ENCODE results near the gene RNPEPL1.
A peak's percentile ranks its signal among the peaks of the same experiment; 100 is the strongest.
"Not testable (repeated sequence)": the region's sequence is repeated elsewhere in the genome, so short reads cannot be mapped to it uniquely, and the experiment has no call there.

RNPEPL1 gene

GRCh38 chr2:240567872-240568677 is at the start of gene RNPEPL1:
RNPEPL1 (plus strand) TSS chr2:240568484; CDS start chr2:240568587, 103 bp downstream.
- no peak for TF ChIP-seq CTCF (IDR thresholded peaks at IDR 0.05; ENCODE audit: low read length, missing control alignments)
- no peak for DNase-seq (ENCODE audit: low read depth)
- peak within 1 kb of the TSS; percentile 62 for H3K4me3 ChIP-seq (replicated peaks; ENCODE audit: low read depth, low read length)

GRCh38 chr2:240518981-240519380 is 49.3 kb upstream of the RNPEPL1 start:
- no peak for DNase-seq (ENCODE audit: low read depth)
- H3K4me3 ChIP-seq (replicated peaks; ENCODE audit: low read depth, low read length) = no peak overlapping the region
- no peak for TF ChIP-seq CTCF (IDR thresholded peaks at IDR 0.05; ENCODE audit: low read length, missing control alignments)

GRCh38 chr2:240519396-240520129 is 48.7 kb upstream of the RNPEPL1 start:
- peak; percentile 41 for DNase-seq (ENCODE audit: low read depth)
- no peak overlapping the region for H3K4me3 ChIP-seq (replicated peaks; ENCODE audit: low read depth, low read length)
- no peak for TF ChIP-seq CTCF (IDR thresholded peaks at IDR 0.05; ENCODE audit: low read length, missing control alignments)

- H3K4me3 ChIP-seq (replicated peaks; ENCODE audit: low read depth, low read length) = no peak overlapping the region
- TF ChIP-seq CTCF (IDR thresholded peaks at IDR 0.05; ENCODE audit: low read length, missing control alignments) = no peak
- DNase-seq (ENCODE audit: low read depth) = no peak
These were observed 47.9 kb upstream of the RNPEPL1 start for GRCh38 chr2:240520130-240520973.

GRCh38 chr2:240520974-240521350 is 47.3 kb upstream of the RNPEPL1 start:
- H3K4me3 ChIP-seq (replicated peaks; ENCODE audit: low read depth, low read length) = no peak overlapping the region
- no peak for DNase-seq (ENCODE audit: low read depth)
- TF ChIP-seq CTCF (IDR thresholded peaks at IDR 0.05; ENCODE audit: low read length, missing control alignments) = no peak

GRCh38 chr2:240521885-240522284 is 46.4 kb upstream of the RNPEPL1 start:
- DNase-seq (ENCODE audit: low read depth) = not testable (repeated sequence)

GRCh38 chr2:240522406-240522805 is 45.9 kb upstream of the RNPEPL1 start:
- TF ChIP-seq CTCF (IDR thresholded peaks at IDR 0.05; ENCODE audit: low read length, missing control alignments) = no peak

More at GRCh38 chr2:240521885-240522284, 46.4 kb upstream of the RNPEPL1 start:
- H3K4me3 ChIP-seq (replicated peaks; ENCODE audit: low read depth, low read length) = not testable (repeated sequence)

More at GRCh38 chr2:240522406-240522805, 45.9 kb upstream of the RNPEPL1 start:
- H3K4me3 ChIP-seq (replicated peaks; ENCODE audit: low read depth, low read length) = no peak overlapping the region
- no peak for DNase-seq (ENCODE audit: low read depth)
